HG02571 (cell line): ENCODE measurements around the gene CEND1.

ENCODE experiments used
- ATAC-seq: cut with Tn5 transposase; IDR thresholded peaks from one replicate; pipeline ENCODE4 v1.9.1; 2021; ENCODE audit warnings: mild to moderate bottlenecking, moderate library complexity; ENCODE audit not compliant: unreplicated experiment

Gene CEND1

DNA sequence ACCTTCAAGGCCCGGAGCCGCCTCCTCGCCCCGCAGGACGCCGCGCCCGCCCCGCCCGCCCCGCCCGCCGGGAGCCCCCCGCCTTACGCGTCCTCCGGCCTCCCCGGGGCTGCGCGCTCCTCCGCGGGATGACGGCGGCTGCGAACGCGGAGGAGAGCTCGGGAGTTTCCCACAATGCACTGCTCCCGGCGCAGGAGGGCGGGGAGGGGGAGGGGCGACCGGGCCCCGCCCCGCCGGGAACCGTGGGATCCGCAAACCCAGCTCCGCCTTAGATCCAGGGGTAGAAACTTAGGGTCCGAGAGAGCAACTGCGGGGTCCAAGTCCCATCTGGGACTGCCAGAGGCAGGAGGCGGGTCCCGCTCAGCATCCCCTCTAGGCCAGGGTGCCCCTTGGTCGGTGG lies at the start of gene CEND1:
CEND1 (minus strand) TSS at position 148 of the 400 bp plus-strand sequence. CDS start 1,514 bp downstream, outside the sequence.
- ATAC-seq, result no peak

DNA sequence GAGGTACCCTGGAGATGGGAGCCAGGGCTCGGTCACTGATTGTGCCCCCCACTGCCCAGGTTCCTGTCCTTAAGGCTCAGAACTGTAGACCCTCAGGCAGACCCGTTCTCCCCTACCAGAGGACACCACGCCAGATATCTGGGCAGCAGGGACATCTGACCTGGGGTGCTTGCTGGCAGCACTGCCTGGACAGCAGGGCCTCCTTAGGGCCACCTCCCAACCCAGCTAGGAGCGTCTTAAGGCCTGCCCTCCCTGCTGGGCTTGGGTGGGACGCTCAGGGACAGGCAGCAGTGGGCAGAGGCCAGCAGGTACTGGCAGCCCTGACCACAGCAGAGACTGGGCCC lies 49.4 kb upstream of the CEND1 start:
- ATAC-seq, result no peak

DNA sequence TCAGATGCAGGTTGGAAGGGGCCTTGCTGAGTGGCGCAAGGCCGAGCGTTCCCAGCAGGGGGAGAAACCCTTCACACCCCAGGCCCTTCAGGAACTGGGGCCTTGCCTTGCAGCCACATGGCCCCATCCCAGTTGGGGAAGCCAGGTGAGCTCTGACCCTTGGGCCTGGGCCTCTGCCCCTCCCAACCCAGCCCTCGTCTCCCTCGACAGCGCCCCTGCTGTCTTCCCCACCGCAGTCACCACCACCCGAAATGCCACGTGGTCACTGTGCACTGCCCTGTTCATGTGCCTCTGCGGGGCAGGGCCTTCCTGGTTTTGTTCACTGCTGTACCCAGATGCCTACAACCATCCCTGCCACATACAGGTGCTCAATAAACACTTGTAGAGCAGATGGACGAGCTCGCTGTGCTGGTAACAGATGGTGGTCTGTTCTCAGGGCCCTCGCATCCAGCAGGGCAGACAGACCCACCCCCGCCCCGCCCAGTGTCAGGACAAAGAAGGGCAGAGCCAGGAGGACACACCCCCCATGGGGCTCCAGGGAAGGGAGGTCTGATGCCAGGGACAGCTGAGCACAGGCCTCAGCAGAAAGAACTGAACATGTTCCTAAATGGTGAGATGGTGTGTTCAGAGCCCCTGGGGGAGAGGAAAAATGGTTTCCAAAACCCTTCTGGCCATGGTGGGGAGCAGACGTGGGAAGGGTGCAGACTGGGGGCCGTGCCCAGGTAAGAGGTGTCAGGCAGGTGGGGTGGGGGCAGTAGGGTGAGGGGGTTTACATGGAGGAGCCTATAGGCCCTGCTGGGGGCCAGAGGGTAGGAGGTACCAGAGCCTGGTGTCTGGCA lies 48.8 kb upstream of the CEND1 start:
- no peak for ATAC-seq

GRCh38 chr11:837990-838307 lies 48.1 kb upstream of the CEND1 start:
- ATAC-seq, result no peak

- ATAC-seq, result no peak
Measured at GRCh38 chr11:837189-837989, 47.5 kb upstream of the CEND1 start.

GRCh38 chr11:836700-837099 lies 46.8 kb upstream of the CEND1 start:
- no peak for ATAC-seq

DNA sequence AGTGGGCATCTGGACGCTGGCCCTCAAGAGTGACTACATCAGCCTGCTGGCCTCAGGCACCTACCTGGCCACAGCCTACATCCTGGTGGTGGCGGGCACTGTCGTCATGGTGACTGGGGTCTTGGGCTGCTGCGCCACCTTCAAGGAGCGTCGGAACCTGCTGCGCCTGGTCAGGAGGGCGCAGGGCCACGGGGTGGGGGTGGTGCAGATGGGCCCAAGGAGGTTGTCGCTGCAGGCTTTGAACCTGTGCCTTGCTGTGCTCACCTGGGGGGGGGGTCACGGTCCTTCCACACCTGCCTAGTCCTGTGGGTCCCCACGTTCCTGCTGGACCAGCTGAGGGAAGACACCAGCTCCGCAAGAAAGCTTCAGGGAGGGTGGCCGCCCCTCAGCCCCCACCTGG lies 46.4 kb upstream of the CEND1 start:
- ATAC-seq, result no peak

DNA sequence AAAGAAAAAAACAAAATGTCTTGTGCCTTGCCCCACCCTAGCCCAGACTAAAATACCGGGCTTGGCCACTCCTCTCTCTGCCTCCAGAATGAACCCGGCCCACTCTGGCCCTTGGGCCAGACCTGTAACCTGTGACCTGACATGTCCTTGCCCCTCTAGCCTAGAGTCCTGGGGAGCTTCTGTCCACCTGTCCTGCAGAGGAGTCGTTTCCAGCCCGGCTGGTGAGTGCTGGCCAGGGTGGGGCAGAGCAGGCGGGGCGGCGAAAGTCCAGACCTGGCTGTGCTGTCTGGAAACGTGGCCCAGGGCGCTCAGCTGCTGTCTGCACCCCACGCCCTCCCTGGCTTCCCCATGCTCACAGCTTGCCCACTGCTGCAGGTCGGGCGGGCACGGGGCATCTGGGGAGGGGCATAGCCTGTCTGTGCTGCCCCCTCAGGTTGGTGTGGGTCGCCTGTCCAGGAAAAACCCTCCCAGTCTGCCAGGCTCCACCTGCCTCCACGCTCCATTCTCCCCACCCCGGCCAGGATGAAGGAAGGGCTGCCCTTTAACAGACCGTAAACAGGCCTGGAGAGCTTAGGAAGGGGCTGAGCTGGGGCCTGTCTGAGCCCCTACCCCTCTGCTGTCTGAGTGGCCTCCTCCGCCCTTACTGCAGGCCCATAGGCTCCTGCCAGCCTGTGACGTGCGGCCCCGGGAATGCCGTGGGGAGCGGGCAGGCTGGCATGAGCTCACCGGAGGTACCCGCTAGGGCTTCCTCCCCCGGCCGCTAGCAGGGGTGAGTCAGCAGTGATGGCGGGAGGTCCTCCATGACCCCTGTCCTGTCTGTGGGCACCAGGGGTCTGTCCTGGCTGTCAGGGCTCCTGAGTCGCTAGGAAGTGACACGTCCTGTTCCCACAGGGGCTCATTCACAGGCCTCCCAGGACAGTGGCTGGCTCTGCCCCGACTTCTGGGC lies 44.8 kb upstream of the CEND1 start:
- ATAC-seq, result no peak

- ATAC-seq, result no peak
Measured at GRCh38 chr11:833849-834311, 44.0 kb upstream of the CEND1 start.

DNA sequence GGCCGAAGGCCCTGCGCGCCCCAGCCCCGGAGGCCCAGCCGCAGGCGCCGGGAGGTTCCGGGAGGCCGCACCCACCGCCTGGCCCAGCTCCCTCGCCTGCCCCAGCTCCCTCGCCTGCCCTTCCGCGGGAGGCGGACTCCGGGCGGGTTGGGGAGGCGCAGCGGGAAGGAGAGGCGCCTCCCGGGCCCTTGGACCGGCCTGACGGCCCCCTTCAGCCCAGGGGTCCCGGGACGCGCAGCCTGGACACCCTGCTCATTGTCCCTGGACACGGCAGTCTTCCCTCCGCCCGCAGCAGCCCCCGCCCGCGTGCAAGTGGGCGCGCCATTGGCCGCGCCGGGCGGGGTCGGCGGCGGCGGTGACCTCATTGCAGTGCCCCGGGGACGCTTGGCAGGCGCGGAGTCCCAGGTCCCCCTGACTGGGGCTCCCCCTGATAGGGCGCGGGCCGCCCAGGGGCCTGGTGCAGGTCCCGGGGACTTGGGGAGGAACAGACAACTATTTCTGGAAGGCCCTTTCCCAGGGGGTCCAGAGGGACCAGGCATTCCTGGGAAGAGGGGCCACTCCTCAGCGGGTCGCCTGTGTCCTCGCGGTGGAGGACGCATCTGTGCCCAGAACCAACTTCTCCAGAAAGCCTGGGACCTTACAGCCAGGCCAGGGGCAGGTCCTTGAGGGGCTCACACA lies 43.4 kb upstream of the CEND1 start:
- peak; percentile 17 for ATAC-seq

DNA sequence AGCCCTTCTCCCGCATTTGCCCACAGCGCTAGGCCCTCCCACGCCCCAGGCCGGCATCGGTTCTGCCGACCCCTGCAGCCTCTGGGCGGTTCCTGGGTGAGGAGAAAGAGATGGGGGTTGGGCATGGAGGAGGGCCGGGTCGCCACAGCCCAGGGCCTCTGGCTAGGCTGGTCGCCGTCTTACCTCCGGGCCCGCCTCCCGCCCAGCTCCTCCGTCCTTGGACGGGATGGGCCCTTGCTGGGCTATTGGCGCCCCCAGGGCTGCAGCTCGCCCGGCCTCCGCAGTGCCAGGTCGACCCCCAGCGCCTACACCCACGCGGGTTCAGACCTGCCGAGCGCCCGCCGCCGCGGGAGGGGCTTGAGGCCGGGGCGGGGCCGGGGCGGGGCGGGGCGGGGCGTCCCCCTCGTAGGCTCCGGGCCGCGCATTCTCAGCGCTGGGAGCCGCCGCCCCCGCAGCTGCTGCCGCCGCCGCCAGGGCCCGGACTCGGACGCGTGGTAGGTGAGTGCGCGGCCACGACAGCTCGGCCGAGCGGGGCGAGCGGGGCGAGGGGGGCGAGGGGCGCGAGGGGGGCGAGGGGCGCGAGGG lies 42.7 kb upstream of the CEND1 start, which contains the start of gene CD151:
CD151 (plus strand) TSS at position 424 of the 585 bp plus-strand sequence. CDS start 3,118 bp downstream, outside the sequence.
- peak; percentile 51 for ATAC-seq

- ATAC-seq, result no peak
Measured at GRCh38 chr11:831961-832528, 42.2 kb upstream of the CEND1 start.

DNA sequence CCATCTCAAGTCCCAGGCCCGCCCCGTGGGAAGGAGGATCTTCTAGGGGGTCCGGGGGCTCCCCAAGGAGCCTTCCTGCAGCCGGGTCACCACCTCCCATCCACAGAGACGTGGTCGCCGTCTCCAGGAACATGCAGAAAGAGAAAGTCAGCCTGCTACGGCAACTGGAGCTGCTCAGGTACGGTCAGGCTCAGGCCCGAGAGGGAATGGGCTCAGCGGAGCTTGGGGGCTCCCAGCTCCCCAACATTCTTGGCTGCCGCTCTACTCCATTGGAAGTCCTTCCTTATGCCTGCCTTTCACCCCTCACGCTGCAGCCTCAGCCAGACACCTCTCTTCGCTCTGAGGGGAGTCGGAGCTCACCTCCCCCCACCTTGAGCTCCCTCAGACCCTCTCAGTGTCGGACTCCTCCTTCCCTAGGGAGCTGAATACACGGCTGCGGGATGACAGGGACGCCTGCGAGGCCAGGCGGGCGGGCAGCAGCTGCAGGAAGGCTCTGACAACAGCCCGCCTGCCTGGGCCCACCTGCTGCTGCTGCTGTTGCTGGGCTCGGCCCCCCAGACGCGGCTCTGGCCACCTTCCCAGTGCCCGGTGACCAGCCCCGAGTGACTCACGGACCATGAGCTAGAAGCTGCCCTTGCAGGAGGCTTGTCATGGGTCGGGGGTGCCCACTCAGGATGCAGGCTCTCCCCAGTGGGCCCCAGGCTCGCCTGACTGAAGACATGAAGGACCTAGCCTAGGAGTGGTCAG lies 41.4 kb upstream of the CEND1 start:
- ATAC-seq, result no peak

DNA sequence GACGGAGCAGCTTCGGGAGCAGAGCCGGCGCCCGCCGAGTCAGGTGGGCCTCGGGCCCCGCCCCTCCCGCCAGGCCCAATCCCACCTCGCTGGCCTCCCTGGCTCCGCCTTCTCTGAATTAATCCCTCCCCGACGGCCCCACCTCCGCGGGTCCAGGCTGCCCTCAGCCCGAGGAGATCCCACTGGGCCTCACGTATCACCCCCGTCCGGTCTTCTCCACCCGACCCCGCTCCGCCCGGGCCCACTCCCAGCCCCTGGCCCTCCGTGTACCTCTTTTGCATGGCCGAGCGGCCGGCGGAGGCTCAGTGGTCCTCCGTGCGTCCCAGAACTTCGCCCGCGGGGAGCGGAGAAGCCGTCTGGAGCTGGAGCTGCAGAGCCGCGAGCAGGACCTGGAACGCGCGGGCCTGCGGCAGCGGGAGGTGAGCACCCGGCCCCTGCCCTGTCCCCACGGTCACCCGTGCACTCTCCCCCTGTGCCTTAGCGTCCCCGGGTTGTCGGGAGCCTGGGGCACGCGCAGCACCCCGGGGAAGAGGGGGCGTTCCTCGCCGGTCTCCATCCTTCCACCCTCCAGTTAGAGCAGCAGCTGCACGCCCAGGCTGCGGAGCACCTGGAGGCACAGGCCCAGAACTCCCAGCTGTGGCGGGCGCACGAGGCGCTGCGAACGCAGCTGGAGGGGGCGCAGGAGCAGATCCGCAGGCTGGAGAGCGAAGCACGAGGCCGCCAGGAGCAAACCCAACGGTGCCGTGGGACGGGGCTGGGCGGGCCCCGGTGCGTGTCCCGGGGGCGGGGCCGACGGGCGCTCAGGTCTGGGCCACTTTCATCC lies 40.6 kb upstream of the CEND1 start:
- no peak for ATAC-seq

- ATAC-seq, result no peak
Measured at GRCh38 chr11:829847-830294, 40.0 kb upstream of the CEND1 start.

DNA sequence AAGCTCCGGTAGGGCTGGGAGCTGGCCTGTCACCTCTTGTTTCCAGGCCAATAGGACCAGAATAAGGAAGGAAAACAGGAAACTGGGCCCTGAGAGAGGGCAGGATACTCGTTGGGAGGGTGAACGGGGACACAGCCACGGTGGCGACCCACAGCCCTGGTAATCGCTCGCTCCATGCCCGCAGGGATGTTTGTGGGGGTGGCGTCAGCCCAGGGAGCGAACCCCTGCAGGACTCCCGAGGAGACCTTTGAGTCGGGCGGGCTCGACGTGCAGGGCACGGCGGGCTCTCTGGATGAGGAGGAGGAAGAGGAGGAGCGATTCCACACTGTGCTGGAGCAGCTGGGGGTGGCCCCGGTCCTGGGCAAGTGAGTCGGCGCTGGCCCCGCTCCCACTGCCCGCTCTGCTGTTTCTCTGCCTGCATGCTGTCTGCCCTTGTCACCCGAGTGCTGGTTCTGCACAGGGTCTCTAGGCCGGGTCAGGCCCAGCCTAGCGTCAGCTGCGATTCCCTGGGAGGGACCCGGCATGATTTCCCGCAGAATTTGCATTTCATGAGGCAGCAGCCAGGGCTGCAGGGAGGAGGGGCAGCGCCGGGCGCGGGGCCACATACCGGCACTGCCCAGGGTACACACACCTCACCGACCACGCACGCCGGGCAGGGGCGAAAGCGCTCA lies 39.4 kb upstream of the CEND1 start:
- ATAC-seq, result no peak

- ATAC-seq, result no peak
Measured at GRCh38 chr11:828506-829175, 38.8 kb upstream of the CEND1 start.
